Activated gamma-delta T cell (primary cell): ENCODE measurements around the gene EIF5AL1.
"Not testable (repeated sequence)": the region's sequence is repeated elsewhere in the genome, so short reads cannot be mapped to it uniquely, and the experiment has no call there.

ENCODE experiments used
- DNase-seq: peaks from one replicate; lab custom pipeline; 2025; lab: John Stamatoyannopoulos, UW
- total RNA-seq, 2 donors: gene quantifications; one replicate each; lab custom pipeline; 2026; lab: John Stamatoyannopoulos, UW

EIF5AL1 gene
- 1.4 to 2.0 reads per million in 2 donors for total RNA-seq

DNA sequence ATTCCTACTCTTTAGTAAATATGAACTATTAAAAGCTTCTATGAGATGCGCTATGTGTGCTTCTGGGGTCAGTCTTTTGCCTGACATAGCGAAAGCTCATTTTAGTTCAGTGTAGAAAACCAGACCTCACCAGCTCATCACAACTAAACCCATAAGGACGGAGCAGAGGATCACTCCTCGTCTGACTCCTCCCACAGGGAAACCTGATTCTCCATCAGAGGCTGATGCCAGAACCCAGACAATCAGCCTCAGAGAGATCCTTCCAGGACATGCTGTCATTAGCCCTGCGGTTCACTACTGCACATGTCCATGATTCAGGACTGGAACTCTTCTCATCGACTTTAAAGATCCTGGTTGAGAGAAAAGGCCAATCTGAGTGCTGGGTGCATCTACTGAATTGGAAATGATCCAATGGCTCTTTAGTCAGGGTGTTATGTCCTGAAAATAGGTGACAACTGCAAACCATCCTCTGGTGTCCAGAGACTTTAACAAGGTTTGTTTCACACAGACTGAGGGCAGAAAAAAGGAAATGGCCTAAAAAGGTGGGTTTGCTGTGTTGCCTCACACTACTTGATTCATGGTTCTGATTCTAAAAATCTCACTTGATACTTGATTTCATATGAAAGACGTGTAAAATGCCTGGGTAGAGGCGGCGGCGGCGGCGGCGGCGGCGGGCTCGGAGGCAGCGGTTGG lies at the start of gene EIF5AL1:
TSS of gene EIF5AL1 (plus strand) at position 643 of the 693 bp plus-strand sequence. CDS start 117 bp downstream, outside the sequence.
- DNase-seq = not testable (repeated sequence)

DNA sequence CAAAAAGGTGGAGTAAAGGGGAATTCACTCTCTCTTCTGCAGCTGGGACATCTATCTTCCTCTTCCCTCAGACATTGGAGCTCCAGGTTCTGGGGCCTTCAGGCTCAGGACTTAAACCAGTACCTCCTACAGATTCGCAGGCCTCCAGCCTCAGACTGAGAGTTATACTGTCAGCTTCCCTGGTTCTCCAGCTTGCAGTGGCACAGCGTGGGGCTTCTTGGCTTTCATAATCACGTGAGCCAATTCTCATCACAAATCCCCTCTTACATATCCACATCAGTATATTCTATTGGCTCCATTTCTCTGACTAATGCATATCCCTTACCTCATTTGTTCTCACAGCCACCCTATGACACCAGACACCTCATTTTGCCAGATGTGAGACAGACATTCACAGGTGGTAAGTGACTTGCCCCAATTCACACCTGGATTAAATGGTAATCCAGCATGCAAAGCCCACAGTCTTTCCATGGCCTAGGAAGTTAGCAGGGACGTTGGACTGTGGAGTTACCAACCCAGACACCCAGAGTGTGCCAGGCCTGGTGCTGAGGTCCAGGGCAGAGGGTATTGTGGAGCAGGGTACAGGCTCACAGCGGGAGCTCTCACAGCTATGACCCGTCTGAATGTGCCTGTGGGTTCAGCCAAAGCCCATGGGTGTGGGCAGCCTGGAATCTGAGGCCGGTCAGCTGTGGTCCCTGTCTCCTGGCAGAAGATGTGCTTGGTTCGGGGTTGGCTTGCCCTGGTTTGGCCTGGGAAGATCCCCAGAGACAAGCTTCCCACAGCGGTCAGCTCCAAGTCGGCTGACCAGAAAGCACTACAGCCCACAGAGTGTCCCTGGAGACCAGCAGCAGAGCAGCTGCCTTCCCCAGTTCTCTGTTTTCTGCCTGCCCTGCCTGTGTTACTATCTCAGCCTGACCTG lies 48.5 kb upstream of the EIF5AL1 start:
- no peak for DNase-seq

DNA sequence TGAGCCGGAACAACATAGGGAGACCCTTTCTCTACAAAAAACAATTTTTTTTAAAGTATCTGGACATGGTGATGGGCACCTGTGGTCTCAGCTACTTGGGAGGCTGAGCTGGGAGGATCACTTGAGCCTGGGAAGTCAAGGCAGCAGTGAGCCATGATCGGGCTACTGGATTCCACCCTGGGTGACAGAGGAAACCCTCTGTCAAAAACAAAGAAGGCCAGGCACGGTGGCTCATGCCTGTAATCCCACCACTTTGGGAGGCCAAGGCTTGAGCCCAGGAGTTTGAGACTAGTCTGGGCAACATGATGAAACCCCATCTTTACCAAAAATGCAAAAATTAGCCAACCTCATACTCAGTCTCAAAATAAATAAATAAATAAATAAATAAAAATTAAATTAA lies 47.0 kb upstream of the EIF5AL1 start:
- DNase-seq = no peak

DNA sequence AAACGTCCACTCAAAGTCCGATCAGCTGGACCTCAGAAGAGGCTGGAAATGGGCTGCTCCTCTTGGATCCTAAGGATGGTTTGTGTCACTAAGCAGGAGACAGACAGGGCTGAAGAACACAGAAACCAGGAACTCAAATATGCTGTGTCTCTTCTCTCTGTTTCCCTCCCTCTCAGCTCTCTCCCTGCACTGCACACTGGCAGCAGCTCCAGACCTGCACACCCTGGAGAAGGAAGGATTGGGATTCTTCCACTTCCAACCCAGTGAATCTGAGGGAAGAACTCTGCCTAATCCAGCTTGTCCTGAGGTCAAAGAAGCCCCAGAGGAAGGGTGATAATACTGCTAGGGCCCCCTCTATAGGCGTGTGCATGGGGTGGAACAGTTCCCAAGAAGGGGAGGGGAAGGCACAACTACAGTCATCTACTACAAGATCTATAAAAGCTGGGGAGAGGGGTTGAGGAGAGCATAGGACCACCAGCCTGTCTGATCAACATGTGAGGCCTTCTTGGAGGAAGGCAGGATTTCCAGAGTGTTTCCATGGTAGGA lies 44.2 kb upstream of the EIF5AL1 start:
- no peak for DNase-seq

DNA sequence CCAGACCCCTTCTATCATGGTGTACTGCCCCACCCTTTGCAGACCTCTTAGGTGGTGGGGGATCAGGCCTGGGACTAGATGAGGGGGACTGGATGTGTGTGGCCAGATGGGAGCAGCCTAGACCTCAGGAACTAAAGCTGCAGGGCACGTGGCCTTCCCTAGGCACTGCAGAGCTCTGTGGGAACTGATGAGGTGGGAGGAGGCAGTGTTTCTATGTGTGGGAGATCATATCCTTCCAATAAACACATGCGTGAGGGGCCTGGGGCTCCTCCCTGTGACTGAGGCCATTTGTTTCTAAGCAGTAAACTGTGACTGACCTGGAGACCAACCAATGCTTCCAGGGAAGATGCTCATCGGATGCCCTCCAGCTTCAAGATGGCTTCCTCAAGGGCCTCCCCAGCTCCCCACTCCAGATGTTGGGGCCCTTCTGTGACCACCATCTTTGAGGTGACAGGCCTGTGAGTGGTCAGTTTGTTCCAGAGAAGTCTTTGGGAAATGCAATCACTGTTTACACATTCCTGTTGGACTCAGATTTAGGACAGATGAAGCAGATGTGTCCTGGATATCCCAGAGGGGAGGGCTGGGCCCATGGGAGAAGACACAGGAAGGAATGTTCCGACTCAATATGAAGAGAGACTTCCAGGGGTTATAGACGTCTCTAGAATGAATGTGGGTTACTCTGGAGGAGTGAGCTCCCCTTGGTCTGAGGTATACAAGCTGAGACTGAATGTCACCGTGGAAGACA lies 43.3 kb upstream of the EIF5AL1 start:
- no peak for DNase-seq

DNA sequence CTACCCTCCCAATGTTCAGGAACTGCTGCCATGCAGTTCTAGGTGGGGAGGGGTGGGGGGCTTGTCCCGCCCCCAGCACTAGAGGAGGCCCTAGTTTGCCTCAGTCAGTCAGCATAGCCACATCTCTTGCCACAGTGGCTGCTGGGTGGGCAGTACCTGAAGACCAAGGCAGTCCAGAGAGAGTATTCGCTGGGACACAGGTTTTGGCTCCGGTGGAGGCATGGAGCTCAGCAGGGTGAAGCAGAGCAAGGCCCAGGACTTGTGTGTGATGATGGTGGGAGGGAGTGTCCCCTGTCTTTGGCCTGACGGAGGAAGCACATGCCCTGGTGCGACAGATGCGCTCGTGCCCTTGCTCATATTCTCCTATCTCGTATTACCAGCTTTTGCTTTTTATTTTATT lies 42.2 kb upstream of the EIF5AL1 start:
- DNase-seq = no peak

DNA sequence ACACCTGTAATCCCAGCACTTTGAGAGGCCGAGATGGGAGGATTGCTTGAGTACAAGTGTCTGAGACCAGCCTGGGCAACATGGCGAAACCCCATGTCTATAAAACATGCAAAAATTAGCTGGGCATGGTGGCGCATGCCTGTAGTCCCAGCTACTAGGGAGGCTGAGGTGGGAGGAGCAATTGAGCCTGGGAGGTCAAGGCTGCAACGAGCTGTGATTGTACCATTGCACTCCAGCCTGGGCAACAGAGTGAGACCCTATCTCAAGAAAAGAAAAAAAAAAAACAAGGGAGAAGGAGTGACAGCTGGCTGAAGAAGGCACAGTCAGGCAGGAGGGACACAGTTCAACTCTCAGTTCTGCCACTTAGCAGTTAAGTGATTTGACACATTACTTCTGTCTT lies 40.6 kb upstream of the EIF5AL1 start:
- no peak for DNase-seq

DNA sequence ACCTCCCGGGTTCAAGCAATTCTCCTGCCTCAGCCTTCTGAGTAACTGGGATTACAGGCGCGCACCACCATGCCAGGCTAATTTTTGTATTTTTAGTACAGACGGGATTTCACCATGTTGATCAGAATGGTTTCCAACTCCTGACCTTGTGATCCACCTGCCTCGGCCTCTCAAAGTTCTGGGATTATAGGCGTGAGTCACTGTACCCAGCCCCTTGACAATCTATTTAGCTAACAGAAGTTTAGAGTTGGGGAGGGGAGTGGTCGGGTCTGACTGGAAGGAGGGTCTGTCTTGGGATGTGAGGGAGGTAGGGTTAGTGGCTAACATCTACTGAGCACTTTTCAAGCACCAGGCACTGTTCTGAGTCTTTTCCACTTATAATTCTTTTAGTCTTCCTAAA lies 39.9 kb upstream of the EIF5AL1 start:
- DNase-seq = no peak

DNA sequence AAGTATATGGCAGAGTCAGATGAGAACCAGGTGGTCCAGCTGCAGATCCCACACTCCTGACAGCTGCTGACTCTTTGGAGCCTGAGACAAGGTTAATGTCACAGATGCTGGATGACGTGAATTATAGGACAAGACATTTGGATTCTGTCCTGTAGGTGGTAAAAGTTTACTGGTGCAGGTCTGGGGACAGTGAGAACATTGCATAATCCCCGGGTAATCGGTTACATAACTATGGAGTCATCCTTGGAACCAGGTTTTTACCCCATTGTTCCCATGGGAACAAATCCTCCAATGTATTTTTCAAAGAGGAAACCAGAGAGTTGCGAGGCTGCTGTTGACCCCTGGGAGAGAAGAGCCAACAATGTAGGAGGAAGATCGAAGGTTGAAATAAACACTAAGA lies 39.4 kb upstream of the EIF5AL1 start:
- no peak for DNase-seq

DNA sequence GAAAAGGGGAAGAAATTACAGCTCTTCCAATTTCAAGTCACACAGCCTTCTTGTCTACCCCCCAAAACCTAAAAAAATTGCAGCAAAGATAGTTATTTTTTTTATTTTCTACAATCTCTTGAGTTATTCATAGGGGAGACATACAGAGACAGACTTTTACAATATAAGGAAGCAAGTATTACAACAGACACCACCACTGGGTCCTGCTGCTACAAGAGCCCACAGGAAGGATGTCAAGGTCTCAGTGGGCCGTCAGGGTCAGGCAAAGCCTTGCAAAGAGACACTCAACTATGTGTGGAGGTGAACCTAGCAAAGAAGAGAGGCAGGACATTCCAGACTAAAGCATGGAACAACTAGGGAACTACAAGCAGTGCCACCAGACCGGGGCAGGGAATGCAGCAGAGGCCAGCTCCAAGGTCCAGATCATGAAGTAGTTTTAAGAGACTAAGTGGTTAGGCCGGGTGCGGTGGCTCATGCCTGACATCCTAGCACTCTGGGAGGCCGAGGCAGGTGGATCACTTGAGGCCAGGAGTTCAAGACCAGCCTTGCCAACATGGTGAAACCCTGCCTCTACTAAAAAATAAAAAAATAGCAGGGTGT lies 38.7 kb upstream of the EIF5AL1 start:
- no peak for DNase-seq

DNA sequence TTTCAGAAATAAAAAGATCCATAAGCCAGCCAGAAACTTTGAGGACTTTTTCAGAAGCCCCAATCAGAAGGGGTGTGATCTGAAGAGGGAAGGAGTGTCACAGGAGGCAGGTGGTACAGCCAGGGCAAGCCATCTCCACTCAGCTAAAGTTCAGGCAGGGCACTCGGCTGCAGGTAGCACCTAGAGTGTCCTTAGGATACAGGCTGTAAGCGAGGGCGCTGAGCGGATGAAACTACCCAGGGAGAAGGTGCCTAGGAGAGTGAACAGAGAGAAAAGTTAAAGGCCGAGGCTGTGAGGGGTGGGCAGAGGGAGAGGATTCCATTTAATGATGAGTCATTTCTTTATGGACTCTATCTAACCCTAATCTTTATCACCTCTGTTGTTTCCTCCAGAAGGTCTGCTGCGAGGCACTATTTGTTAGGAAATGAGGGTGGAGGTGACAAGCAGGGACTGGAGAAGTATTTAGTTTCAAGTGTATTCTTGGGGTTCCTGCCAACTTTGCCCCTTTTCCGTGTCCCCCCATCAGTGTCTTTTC lies 37.1 kb upstream of the EIF5AL1 start:
- DNase-seq = no peak

DNA sequence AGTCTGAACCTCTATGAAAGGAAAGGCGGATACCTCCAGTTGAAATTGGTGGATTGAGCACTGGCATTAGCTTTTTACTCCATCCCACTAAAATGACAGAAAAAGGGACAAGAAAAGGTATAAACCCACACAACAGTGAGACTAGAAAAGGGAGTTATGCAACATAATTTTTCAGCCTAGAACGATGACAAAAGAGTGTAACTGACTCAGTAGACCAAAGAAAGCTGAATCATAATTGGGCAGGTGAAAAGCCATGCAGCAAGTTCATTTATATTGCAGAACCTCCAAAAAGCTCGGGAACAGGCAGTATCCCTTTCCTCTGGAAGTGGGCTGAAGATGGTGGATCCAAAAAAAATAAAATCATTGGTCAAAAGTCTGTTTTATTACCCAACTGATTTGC lies 36.5 kb upstream of the EIF5AL1 start:
- no peak for DNase-seq

DNA sequence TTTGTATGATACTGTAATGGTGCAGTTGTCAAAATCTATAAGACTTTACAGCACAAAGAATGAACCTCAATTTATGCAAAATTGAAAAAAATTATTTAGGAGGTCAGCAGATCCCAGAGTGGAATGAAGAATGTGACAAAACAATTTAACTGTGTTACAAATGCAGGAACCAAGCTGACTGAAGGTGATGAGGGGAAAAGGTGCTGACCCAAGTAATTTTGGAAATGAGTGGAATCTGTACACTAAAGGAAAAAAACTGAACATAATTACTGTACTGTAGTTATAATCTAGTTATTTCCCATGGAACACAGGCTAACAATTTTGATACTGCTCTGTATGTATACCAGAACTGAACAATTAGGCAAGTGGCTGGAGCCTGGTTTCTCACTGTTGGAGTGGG lies 35.7 kb upstream of the EIF5AL1 start:
- no peak for DNase-seq

DNA sequence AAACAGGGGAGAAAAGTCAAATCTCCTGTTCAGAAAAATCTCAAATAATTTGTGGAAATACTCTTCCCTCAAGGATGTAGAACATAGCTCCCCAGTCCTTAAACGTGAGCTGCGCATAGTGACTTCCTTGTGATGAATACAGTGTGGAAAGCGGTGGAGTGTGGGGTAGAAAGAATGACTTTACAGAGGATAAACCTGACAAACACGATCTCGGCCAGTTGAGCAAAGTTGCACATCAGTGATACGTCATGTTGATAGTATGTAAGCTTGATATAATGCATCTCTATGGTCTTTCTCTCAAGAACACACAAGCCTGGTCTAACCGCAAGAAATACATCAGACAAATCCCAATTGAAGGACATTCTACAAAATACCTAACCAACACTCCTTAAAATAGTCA lies 34.9 kb upstream of the EIF5AL1 start:
- no peak for DNase-seq

DNA sequence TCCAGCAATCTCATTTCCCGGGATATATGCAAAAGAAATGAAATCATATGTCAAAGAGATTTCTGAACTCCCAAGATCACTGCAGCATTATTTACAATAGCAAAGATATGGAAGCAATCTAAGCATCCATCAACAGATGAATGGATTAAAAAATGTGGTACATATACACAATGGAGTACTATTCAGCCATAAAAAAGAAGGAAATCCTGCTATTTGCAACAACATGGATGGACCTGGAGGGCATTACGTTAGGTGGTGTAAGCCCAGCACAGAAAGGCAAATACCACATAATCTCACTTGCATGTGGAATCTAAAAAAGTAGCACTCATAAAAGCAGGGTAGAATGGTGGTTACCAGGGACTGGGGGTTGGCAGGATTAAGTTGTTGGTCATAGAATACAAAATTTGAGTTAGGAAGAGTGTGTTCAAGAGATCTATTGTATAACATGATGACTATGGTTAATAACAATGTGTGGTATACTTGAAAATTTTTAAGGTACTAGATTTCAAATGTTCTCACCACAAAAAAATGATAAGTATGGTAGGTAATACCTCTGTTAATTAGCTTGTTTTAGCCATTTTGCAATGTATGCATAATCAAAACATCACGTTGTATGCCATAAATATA lies 32.9 kb upstream of the EIF5AL1 start:
- no peak for DNase-seq

DNA sequence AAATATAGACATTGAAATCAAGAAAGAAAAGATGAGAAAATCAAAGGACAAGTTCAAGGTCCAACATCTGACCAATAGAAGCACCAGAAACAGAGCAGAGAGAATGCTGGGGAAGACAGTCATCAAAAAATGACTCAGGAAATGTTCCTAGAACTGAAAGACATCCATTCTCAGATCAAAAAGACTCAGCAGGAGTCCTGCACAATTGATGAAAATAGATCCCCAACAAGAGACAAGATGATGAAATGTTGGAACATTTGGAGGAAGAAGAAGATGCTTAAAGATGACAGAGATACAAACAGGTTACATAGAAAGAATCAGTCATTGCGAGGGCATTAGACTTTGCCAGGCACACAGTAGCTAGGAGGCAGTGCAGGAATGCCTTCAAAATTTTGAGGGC lies 30.0 kb upstream of the EIF5AL1 start:
- DNase-seq = no peak

DNA sequence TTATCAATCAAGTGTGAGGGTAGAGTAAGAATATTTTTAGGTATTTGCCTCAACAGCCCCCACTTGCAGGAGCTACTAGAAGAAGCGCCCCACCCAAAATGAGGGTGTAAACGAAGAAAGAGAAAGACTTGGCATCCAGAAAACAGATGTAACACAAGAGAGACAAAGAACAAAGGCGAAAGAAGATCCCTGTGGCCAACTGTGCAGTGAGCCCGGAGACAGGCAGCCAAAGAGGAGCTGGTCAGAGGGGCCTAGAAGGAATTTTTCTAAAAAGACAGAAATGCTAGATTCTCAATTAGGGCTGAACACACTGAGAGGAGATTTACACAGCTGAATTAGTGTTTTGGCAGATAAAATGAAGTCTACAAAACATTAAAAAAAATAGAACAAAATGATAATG lies 29.6 kb upstream of the EIF5AL1 start:
- DNase-seq = no peak

DNA sequence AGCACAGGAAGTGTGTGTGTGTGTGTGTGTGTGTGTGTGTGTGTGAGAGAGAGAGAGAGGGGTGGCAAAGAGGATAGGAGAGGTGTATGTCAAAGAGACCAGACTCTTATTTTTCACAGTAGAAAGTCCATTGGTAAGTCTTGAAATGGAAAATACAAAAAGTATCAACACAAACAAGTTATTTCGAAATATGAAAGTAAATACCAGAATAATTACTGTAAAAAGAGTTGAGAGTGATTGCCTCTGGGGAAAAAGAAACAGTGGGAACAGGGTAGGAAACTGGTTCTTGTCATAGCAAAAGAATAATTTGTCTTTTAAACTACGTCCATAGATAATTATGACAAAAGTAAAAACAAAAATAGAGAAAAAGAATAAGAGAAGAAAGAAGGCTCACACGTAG lies 29.0 kb upstream of the EIF5AL1 start:
- no peak for DNase-seq

DNA sequence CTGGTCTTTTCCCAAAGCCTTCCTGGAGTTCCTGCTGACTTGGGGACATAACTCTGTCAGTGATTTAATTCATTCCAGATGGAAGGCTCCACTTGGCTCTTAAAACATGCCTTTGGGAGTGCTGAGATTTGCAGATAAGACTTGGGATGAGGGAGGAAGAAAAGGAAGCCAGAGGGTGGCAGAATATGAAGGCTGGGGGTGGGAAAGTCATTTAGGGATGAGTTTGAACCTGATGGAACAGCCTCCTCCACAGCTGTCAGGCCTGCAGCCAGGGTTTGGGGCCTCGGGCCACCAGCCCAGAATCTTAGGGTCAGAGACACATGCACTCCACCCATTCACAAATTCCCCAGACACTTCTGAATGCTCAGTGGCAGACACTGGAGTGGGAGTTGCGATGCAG lies 28.4 kb upstream of the EIF5AL1 start:
- DNase-seq = no peak

DNA sequence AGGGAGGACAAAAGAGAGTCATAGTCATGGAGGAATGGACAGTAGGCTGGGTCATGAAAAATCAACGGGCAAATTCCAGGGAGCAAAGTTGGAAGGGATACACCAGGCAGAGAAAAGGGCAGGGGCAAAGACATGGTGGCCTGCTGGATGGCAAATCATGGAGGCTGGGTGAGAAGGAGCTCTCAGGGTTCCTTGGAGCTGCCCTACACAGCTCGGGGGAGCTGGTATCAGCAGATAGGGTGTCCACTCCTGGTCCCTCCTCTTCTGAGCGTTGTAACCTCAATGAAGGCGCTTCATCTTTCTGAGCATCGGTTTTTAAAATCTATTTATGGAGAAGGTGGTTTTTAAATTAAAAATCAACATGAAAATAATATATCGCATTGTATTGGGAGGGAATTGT lies 27.9 kb upstream of the EIF5AL1 start:
- DNase-seq = no peak
